Keratinocyte (primary cell): ENCODE data around the gene NLK. TPM values are rescaled to one million over a fixed set of nuclear protein-coding genes. Genes with fewer than 3 reads are reported as not detected.

Source experiments
- DNase-seq: peaks from one replicate; pipeline ENCODE4 v3.0.0-alpha.2; 2011; ENCODE audit warnings: low read depth, missing footprints, low spot score
- FAIRE-seq: peaks from 2 replicates; lab custom pipeline; 2011; peaks lifted over from hg19 to GRCh38; lab: Jason Lieb, UNC
- H2AFZ ChIP-seq: 2 replicates; pipeline ENCODE4 v1.6.0; 2012; ENCODE audit warnings: low read length, control low read depth, inconsistent platforms; ENCODE audit not compliant: control insufficient read depth
- H3K27ac ChIP-seq: 2 replicates; pipeline ENCODE4 v1.5.1; 2011; ENCODE audit warnings: low read length; ENCODE audit not compliant: control insufficient read depth, insufficient read depth
- H3K27me3 ChIP-seq: 3 replicates; pipeline ENCODE4 v1.6.0; 2011; ENCODE audit warnings: low read length; ENCODE audit not compliant: control insufficient read depth, insufficient read depth; ENCODE audit errors: extremely low read depth
- H3K36me3 ChIP-seq, 2 experiments: 2 replicates in 1 of 2; 3 replicates in 1 of 2; pipeline ENCODE4 v1.5.1; 2011; ENCODE audit warnings: low read length in 2 of 2, mild to moderate bottlenecking in 1 of 2; ENCODE audit not compliant: control insufficient read depth in 2 of 2, insufficient read depth in 2 of 2; ENCODE audit errors: extremely low read depth in 1 of 2
- H3K4me1 ChIP-seq: 3 replicates; pipeline ENCODE4 v1.5.1; 2011; ENCODE audit warnings: low read length; ENCODE audit not compliant: control insufficient read depth, insufficient read depth; ENCODE audit errors: extremely low read depth
- H3K4me2 ChIP-seq: 3 replicates; pipeline ENCODE4 v1.6.0; 2011; ENCODE audit warnings: low read depth, low read length; ENCODE audit not compliant: control insufficient read depth, insufficient read depth; ENCODE audit errors: extremely low read depth
- H3K4me3 ChIP-seq, 3 experiments: fragments of 200-600 bp in 1 of 3; sonication (generic) in 1 of 3; 2 replicates in 2 of 3; 3 replicates in 1 of 3; pipeline ENCODE4 v1.5.1; 2011 to 2016; ENCODE audit warnings: low read length in 3 of 3, mild to moderate bottlenecking in 3 of 3, control low read depth in 2 of 3, inconsistent platforms in 1 of 3, low read depth in 1 of 3, mixed read lengths in 1 of 3, mixed run types in 1 of 3, moderate library complexity in 1 of 3; ENCODE audit not compliant: control insufficient read depth in 2 of 3, insufficient read depth in 2 of 3; ENCODE audit errors: extremely low read depth in 1 of 3
- H3K79me2 ChIP-seq: 2 replicates; pipeline ENCODE4 v1.6.0; 2012; ENCODE audit warnings: low read length; ENCODE audit not compliant: control insufficient read depth, insufficient read depth
- H3K9ac ChIP-seq: 3 replicates; pipeline ENCODE4 v1.6.0; 2011; ENCODE audit warnings: low read length; ENCODE audit not compliant: control insufficient read depth, insufficient read depth; ENCODE audit errors: extremely low read depth
- H3K9me1 ChIP-seq: 3 replicates; pipeline ENCODE4 v1.6.0; 2011; ENCODE audit warnings: low read length; ENCODE audit not compliant: control insufficient read depth, insufficient read depth; ENCODE audit errors: extremely low read depth
- H3K9me3 ChIP-seq: 2 replicates; pipeline ENCODE4 v1.5.1; 2012; ENCODE audit warnings: low read depth, low read length; ENCODE audit not compliant: control insufficient read depth
- H4K20me1 ChIP-seq: 3 replicates; pipeline ENCODE4 v1.6.0; 2011; ENCODE audit warnings: low read length; ENCODE audit not compliant: control insufficient read depth, insufficient read depth; ENCODE audit errors: extremely low read depth
- CTCF ChIP-seq, 3 experiments: IDR thresholded peaks in 1 of 3; conservative IDR thresholded peaks in 1 of 3; optimal IDR thresholded peaks in 1 of 3; 2 replicates in 2 of 3; 3 replicates in 1 of 3; pipeline versions ENCODE3 to v1.5.1; 2011; ENCODE audit warnings: low read length in 3 of 3, mild to moderate bottlenecking in 3 of 3, moderate library complexity in 2 of 3, control low read depth in 1 of 3, inconsistent platforms in 1 of 3; ENCODE audit not compliant: insufficient read depth in 2 of 3; ENCODE audit errors: extremely low read depth in 1 of 3
- EZH2 ChIP-seq: IDR thresholded peaks from one replicate; pipeline ENCODE4 v1.6.1; 2012; ENCODE audit warnings: inconsistent platforms, mild to moderate bottlenecking, low read length, moderate library complexity
- dilution Hi-C: fragments of 300-500 bp; cut with MboI; formaldehyde crosslinking; loops from one replicate; pipeline ENCODE4 v1.7.0; 2020; ENCODE audit warnings: low sequenced_read_pairs; ENCODE audit not compliant: extremely low pct_ligation_motif_present
- polyA plus RNA-seq, 5 experiments: library from polyadenylated mRNA; depleted of rRNA in 3 of 5; stranded (reverse) in 3 of 5; stranded (forward) in 1 of 5; unstranded in 1 of 5; fragments of >200 nt; gene quantifications; 1 replicate in 1 of 5; 2 replicates in 3 of 5; 3 replicates in 1 of 5; pipeline versions ENCODE4 v1.2.1 to v1.2.3, GENCODE V29; 2011 to 2012; ENCODE audit warnings: missing spikeins in 2 of 5, low read depth in 1 of 5, low replicate concordance in 1 of 5

The NLK gene
- polyA plus RNA-seq, 1 donor (not counting 4 experiments of a cell fraction or from before 2014, with no cell fraction given) = 20.9 TPM

DNA sequence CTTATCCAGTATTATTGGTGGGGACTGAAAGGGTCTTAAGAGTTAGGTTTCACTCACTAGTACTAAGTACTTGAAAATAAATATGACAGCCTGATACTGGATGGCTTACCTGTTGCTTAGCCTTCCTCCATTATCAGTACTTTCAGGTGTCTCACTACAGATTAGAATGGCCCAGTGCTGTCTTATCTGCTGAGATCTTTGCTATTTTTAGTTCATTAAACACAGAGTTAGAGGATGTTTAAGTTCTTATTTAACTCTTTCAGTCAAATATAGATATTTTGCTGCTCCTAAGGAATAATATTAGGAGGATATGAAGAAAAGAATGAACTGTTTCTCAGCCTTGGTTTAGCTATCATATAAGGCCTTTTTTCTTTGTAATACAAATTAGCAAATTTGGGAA is 74.8 kb downstream of the NLK start:
- H3K79me2 ChIP-seq = peaks cover 18% of the 10 kb centered on the region
- H3K36me3 ChIP-seq = no peaks in the 10 kb centered on the region
- no peak for TF ChIP-seq EZH2
- no peak for TF ChIP-seq CTCF (optimal IDR thresholded peaks at IDR 0.05 in 1 of 3, IDR thresholded peaks at IDR 0.05 in 1 of 3, conservative IDR thresholded peaks at IDR 0.05 in 1 of 3; ENCODE audit: extremely low read depth in 1 of 3, insufficient read depth in 2 of 3, low read length in 3 of 3)
- H3K9me3 ChIP-seq = no peaks in the 10 kb centered on the region
- H3K4me3 ChIP-seq = no peak overlapping the region
- DNase-seq (no peak), FAIRE-seq (no peak)
- no peak overlapping the region for H3K27ac ChIP-seq
- no peak overlapping the region for H3K4me2 ChIP-seq
- no peaks in the 10 kb centered on the region for H3K27me3 ChIP-seq
- dilution Hi-C loops = no loop called here
- H3K9ac ChIP-seq = no peak overlapping the region
- H4K20me1 ChIP-seq = no peaks in the 10 kb centered on the region
- no peak overlapping the region for H2AFZ ChIP-seq
- peaks cover 2% of the 10 kb centered on the region for H3K9me1 ChIP-seq
- H3K4me1 ChIP-seq = peaks cover 5% of the 10 kb centered on the region

GRCh38 chr17:28118362-28118761 is 75.9 kb downstream of the NLK start:
- H3K4me2 ChIP-seq = no peak overlapping the region
- peaks cover 2% of the 10 kb centered on the region for H3K9me1 ChIP-seq
- no peaks in the 10 kb centered on the region for H3K4me1 ChIP-seq
- TF ChIP-seq CTCF (optimal IDR thresholded peaks at IDR 0.05 in 1 of 3, IDR thresholded peaks at IDR 0.05 in 1 of 3, conservative IDR thresholded peaks at IDR 0.05 in 1 of 3; ENCODE audit: extremely low read depth in 1 of 3, insufficient read depth in 2 of 3, low read length in 3 of 3) (no peak), EZH2 (no peak)
- H2AFZ ChIP-seq = no peak overlapping the region
- dilution Hi-C loops = no loop called here
- H3K9ac ChIP-seq = no peak overlapping the region
- H3K4me3 ChIP-seq = no peak overlapping the region
- peaks cover 0 to 3% of the 10 kb centered on the region in 2 experiments for H3K36me3 ChIP-seq
- H3K27me3 ChIP-seq = no peaks in the 10 kb centered on the region
- no peak overlapping the region for H3K27ac ChIP-seq
- FAIRE-seq = no peak
- no peak for DNase-seq
- no peaks in the 10 kb centered on the region for H3K9me3 ChIP-seq
- peaks cover 16% of the 10 kb centered on the region for H3K79me2 ChIP-seq
- H4K20me1 ChIP-seq = no peaks in the 10 kb centered on the region
